ENCODE data around the gene ARPP19. TPM values are rescaled to one million over a fixed set of nuclear protein-coding genes. Genes with fewer than 3 reads are reported as not detected.

Gene ARPP19
- total and polyA plus RNA-seq, 2 experiments from 2014 or later, result 68.9 to 89.1 TPM

GRCh38 chr15:52521682-52522081, 47.1 kb downstream of the ARPP19 start:
- in situ Hi-C loops (cut with MboI), result no loop called here
- H3K4me2 ChIP-seq (ENCODE audit: unreplicated experiment), result no peak overlapping the region
- TF ChIP-seq EZH2phosphoT487 (IDR thresholded peaks at IDR 0.05; ENCODE audit: insufficient read depth, low read depth), result no peak
- TF ChIP-seq EZH2 (IDR thresholded peaks at IDR 0.05; ENCODE audit: insufficient read depth, poor library complexity, severe bottlenecking), result no peak
- H3K36me3 ChIP-seq (ENCODE audit: low read depth), result no peaks in the 10 kb centered on the region
- H3K9me2 ChIP-seq (ENCODE audit: insufficient read depth), result no peaks in the 10 kb centered on the region
- no peak for DNase-seq
- no peak overlapping the region for H3K4me3 ChIP-seq
- peaks cover 27% of the 10 kb centered on the region for H3F3A ChIP-seq (ENCODE audit: insufficient read depth)
- H2AFZ ChIP-seq, result no peak overlapping the region
- H3K27ac ChIP-seq, result no peak overlapping the region
- peaks cover 86% of the 10 kb centered on the region for H3K79me2 ChIP-seq (ENCODE audit: insufficient read depth)
- H3K4me1 ChIP-seq (ENCODE audit: insufficient read depth), result peaks cover 26% of the 10 kb centered on the region
- 98 to 99% methylated on average over 3 of the region's 3 CpGs for WGBS, 2 experiments (ENCODE audit: low coverage in 1 of 2, low lambda C conversion rate in 2 of 2, missing lambda C conversion rate in 2 of 2)
- H3K9ac ChIP-seq, result no peak overlapping the region
- H3K9me3 ChIP-seq (ENCODE audit: low read depth), result no peaks in the 10 kb centered on the region
- peaks cover 6% of the 10 kb centered on the region; the same call in 1 of the 2 replicates for H4K20me1 ChIP-seq (ENCODE audit: insufficient read depth)
- no peaks in the 10 kb centered on the region for H3K27me3 ChIP-seq (replicated peaks; ENCODE audit: insufficient read depth)

GRCh38 chr15:52520421-52520820, 48.4 kb downstream of the ARPP19 start:
- H3K4me3 ChIP-seq, result no peak overlapping the region
- peaks cover 26% of the 10 kb centered on the region for H3K4me1 ChIP-seq (ENCODE audit: insufficient read depth)
- no peak overlapping the region for H3K4me2 ChIP-seq (ENCODE audit: unreplicated experiment)
- H3K9me2 ChIP-seq (ENCODE audit: insufficient read depth), result no peaks in the 10 kb centered on the region
- no peak overlapping the region for H3K9ac ChIP-seq
- H3F3A ChIP-seq (ENCODE audit: insufficient read depth), result peaks cover 27% of the 10 kb centered on the region
- no peaks in the 10 kb centered on the region for H3K9me3 ChIP-seq (ENCODE audit: low read depth)
- H4K20me1 ChIP-seq (ENCODE audit: insufficient read depth), result peaks cover 6% of the 10 kb centered on the region; the same call in 1 of the 2 replicates
- no peak overlapping the region for H2AFZ ChIP-seq
- in situ Hi-C loops (cut with MboI), result no loop called here
- TF ChIP-seq EZH2phosphoT487 (IDR thresholded peaks at IDR 0.05; ENCODE audit: insufficient read depth, low read depth) (no peak), EZH2 (IDR thresholded peaks at IDR 0.05; ENCODE audit: insufficient read depth, poor library complexity, severe bottlenecking) (no peak)
- H3K27me3 ChIP-seq (replicated peaks; ENCODE audit: insufficient read depth), result no peaks in the 10 kb centered on the region
- DNase-seq, result no peak
- H3K79me2 ChIP-seq (ENCODE audit: insufficient read depth), result peaks cover 87% of the 10 kb centered on the region
- no peak overlapping the region for H3K27ac ChIP-seq
- H3K36me3 ChIP-seq (ENCODE audit: low read depth), result no peaks in the 10 kb centered on the region

- in situ Hi-C loops (cut with MboI), result no loop called here
- Histone ChIP-seq H3K27ac (no peak overlapping the region), H4K20me1 (ENCODE audit: insufficient read depth) (peaks cover 6% of the 10 kb centered on the region; the same call in 1 of the 2 replicates), H3K36me3 (ENCODE audit: low read depth) (no peaks in the 10 kb centered on the region), H3K4me2 (ENCODE audit: unreplicated experiment) (no peak overlapping the region), H3K4me1 (ENCODE audit: insufficient read depth) (peaks cover 22% of the 10 kb centered on the region), H3K27me3 (replicated peaks; ENCODE audit: insufficient read depth) (no peaks in the 10 kb centered on the region), H3F3A (ENCODE audit: insufficient read depth) (peaks cover 24% of the 10 kb centered on the region), H3K9me2 (ENCODE audit: insufficient read depth) (no peaks in the 10 kb centered on the region), H3K9ac (no peak overlapping the region), H3K79me2 (ENCODE audit: insufficient read depth) (peaks cover 87% of the 10 kb centered on the region), H2AFZ (no peak overlapping the region), H3K9me3 (ENCODE audit: low read depth) (no peaks in the 10 kb centered on the region), H3K4me3 (no peak overlapping the region)
- TF ChIP-seq EZH2 (IDR thresholded peaks at IDR 0.05; ENCODE audit: insufficient read depth, poor library complexity, severe bottlenecking), result no peak
- no peak for TF ChIP-seq EZH2phosphoT487 (IDR thresholded peaks at IDR 0.05; ENCODE audit: insufficient read depth, low read depth)
- 85 to 87% methylated on average over 8 of the region's 8 CpGs for WGBS, 2 experiments (ENCODE audit: low coverage in 1 of 2, low lambda C conversion rate in 2 of 2, missing lambda C conversion rate in 2 of 2)
- peak; percentile 32 for DNase-seq
Measured at GRCh38 chr15:52518487-52519371, 50.1 kb downstream of the ARPP19 start.

- H3K9me2 ChIP-seq (ENCODE audit: insufficient read depth), result no peaks in the 10 kb centered on the region
Measured at GRCh38 chr15:52517014-52517413, 51.8 kb downstream of the ARPP19 start.

More at GRCh38 chr15:52517014-52517413, 51.8 kb downstream of the ARPP19 start:
- no peaks in the 10 kb centered on the region for H3K9me3 ChIP-seq (ENCODE audit: low read depth)
- WGBS, 2 experiments (ENCODE audit: low coverage in 1 of 2, low lambda C conversion rate in 2 of 2, missing lambda C conversion rate in 2 of 2), result 95 to 100% methylated on average over 1 of the region's 1 CpG
- H3K4me3 ChIP-seq, result no peak overlapping the region
- no peaks in the 10 kb centered on the region for H3K27me3 ChIP-seq (replicated peaks; ENCODE audit: insufficient read depth)
- in situ Hi-C loops (cut with MboI), result no loop called here
- peaks cover 96% of the 10 kb centered on the region for H3K79me2 ChIP-seq (ENCODE audit: insufficient read depth)
- DNase-seq, result no peak
- H3K4me2 ChIP-seq (ENCODE audit: unreplicated experiment), result no peak overlapping the region
- no peaks in the 10 kb centered on the region for H3K36me3 ChIP-seq (ENCODE audit: low read depth)
- no peak overlapping the region for H3K27ac ChIP-seq
- H3F3A ChIP-seq (ENCODE audit: insufficient read depth), result peaks cover 7% of the 10 kb centered on the region; the same call in 1 of the 2 replicates
- no peak overlapping the region for H3K9ac ChIP-seq
- no peak overlapping the region for H2AFZ ChIP-seq
- peaks cover 8% of the 10 kb centered on the region; the same call in 1 of the 2 replicates for H3K4me1 ChIP-seq (ENCODE audit: insufficient read depth)
- no peak for TF ChIP-seq EZH2phosphoT487 (IDR thresholded peaks at IDR 0.05; ENCODE audit: insufficient read depth, low read depth)
- H4K20me1 ChIP-seq (ENCODE audit: insufficient read depth), result peaks cover 6% of the 10 kb centered on the region; the same call in 1 of the 2 replicates

Measured in GM23248 (cell line).